Measurements from ENCODE around the gene OR6N2. TPM values are rescaled to one million over a fixed set of nuclear protein-coding genes. Genes with fewer than 3 reads are reported as not detected.
A peak's percentile ranks its signal among the peaks of the same experiment; 100 is the strongest.

OR6N2 gene
- total and polyA plus RNA-seq, 12 donors = not detected

GRCh38 chr1:158806916-158807536 is 26.0 kb upstream of the OR6N2 start:
- Histone ChIP-seq H3K4me3 (no peak overlapping the region), H3K9me3 (no peaks in the 10 kb centered on the region), H3K36me3 (no peaks in the 10 kb centered on the region), H3K4me1 (peaks cover 0 to 42% (median 0%) of the 10 kb centered on the region in 9 donors), H3K27ac (no peak overlapping the region), H3K27me3 (peaks cover 0 to 7% (median 0%) of the 10 kb centered on the region in 7 donors)
- 71 to 77% methylated on average over 6 of the region's 6 CpGs for WGBS, 2 donors
- TF ChIP-seq CTCF (IDR thresholded peaks at IDR 0.05) = no peak
- DNase-seq (no peak), ATAC-seq (no peak)
- intact Hi-C loops (cut with DNase I) = no loop called here

GRCh38 chr1:158803678-158804077 is 22.7 kb upstream of the OR6N2 start:
- H3K4me1 ChIP-seq = peaks cover 0 to 37% (median 0%) of the 10 kb centered on the region in 9 donors
- no peaks in the 10 kb centered on the region for H3K9me3 ChIP-seq
- ATAC-seq = no peak
- peaks cover 0 to 13% (median 0%) of the 10 kb centered on the region in 7 donors for H3K27me3 ChIP-seq
- no peak overlapping the region for H3K27ac ChIP-seq
- no peak overlapping the region for H3K4me3 ChIP-seq
- intact Hi-C loops (cut with DNase I) = no loop called here
- DNase-seq = no peak
- H3K36me3 ChIP-seq = no peaks in the 10 kb centered on the region
- TF ChIP-seq CTCF (IDR thresholded peaks at IDR 0.05) = no peak
- WGBS, 2 donors = 80% methylated on average over 1 of the region's 1 CpG

GRCh38 chr1:158801396-158801795 is 20.4 kb upstream of the OR6N2 start:
- Histone ChIP-seq H3K27me3 (peaks cover 0 to 23% (median 0%) of the 10 kb centered on the region in 7 donors), H3K4me3 (no peak overlapping the region), H3K9me3 (no peaks in the 10 kb centered on the region), H3K36me3 (no peaks in the 10 kb centered on the region), H3K4me1 (peaks cover 0 to 35% (median 0%) of the 10 kb centered on the region in 9 donors), H3K27ac (peak overlapping the region in 1 of 10 donors; percentile 81)
- 90 to 97% methylated on average over 1 of the region's 1 CpG for WGBS, 2 donors
- ATAC-seq (no peak), DNase-seq (no peak)
- no peak for TF ChIP-seq CTCF (IDR thresholded peaks at IDR 0.05)
- intact Hi-C loops (cut with DNase I) = no loop called here

GRCh38 chr1:158800526-158800925 is 19.5 kb upstream of the OR6N2 start:
- Histone ChIP-seq H3K9me3 (no peaks in the 10 kb centered on the region), H3K4me1 (peaks cover 0 to 35% (median 0%) of the 10 kb centered on the region in 9 donors), H3K27ac (peak overlapping the region in 2 of 10 donors; percentile 11 to 81), H3K4me3 (no peak overlapping the region), H3K27me3 (peaks cover 0 to 23% (median 0%) of the 10 kb centered on the region in 7 donors), H3K36me3 (no peaks in the 10 kb centered on the region)
- intact Hi-C loops (cut with DNase I) = no loop called here
- ATAC-seq (no peak), DNase-seq (no peak)
- TF ChIP-seq CTCF (IDR thresholded peaks at IDR 0.05) = no peak
- WGBS, 2 donors = 86 to 91% methylated on average over 2 of the region's 2 CpGs
